ENCODE data around the gene TEC. TPM values are rescaled to one million over a fixed set of nuclear protein-coding genes. Genes with fewer than 3 reads are reported as not detected.

The TEC gene
- total and polyA plus RNA-seq, 9 of the 15 experiments (the other 6 are each of a cell fraction or from before 2014, with no cell fraction given), result 5.3 to 14.7 (median 8.8) TPM

DNA sequence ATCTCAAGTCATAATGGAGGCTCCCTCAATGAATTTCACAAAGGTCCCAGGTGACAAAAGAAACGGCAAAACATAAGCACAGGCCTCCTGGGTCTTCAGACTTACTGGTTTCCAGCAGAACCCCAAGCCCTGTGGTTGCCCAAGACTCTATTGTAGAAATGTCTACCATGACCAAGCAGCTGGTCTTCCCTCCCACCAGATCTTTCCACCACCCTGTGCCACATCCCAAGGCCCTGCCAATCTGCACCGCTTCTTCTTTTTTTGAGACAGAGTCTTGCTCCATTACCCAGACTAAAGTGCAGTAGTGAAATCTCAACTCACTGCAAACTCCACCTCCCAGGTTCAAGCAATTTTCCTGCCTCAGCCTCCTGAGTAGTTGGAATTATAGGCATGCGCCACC lies 112.4 kb downstream of the TEC start:
- ChIA-PET POLR2A (interaction anchor here (0.7 kb wide), 1 partner anchor 68 kb away, joined by 3 read pairs; no protein-coding TSS in a partner anchor), CTCF (ENCODE audit: low intra/inter-chr PET ratio) (no interaction called here)

More for the DNA sequence above, 112.4 kb downstream of the TEC start:
- WGBS (ENCODE audit: insufficient coverage, low coverage, missing lambda C conversion rate), result 73% methylated on average over 3 of the region's 3 CpGs
- H3K9ac ChIP-seq (ENCODE audit: insufficient read depth in 1 of 2, low read depth in 2 of 2, low read length in 2 of 2), result no peak overlapping the region
- H3K27ac ChIP-seq (ENCODE audit: extremely low read depth, low read depth, low read length), result no peak overlapping the region
- no peak for TF ChIP-seq CREB1 (IDR thresholded peaks at IDR 0.05)
- no peak for TF ChIP-seq CREB1 (CRISPR knock-in tag; IDR thresholded peaks at IDR 0.05)
- no peak for TF ChIP-seq SMAD1 (IDR thresholded peaks at IDR 0.05; ENCODE audit: low read depth, low read length, partially characterized antibody)
- no peak for TF ChIP-seq JUND (IDR thresholded peaks at IDR 0.05; ENCODE audit: borderline replicate concordance, low read depth, low read length)
- TF ChIP-seq JUND (tag; IDR thresholded peaks at IDR 0.05; ENCODE audit: borderline replicate concordance, low read depth, low read length), result no peak
- TF ChIP-seq, protein P1, sequence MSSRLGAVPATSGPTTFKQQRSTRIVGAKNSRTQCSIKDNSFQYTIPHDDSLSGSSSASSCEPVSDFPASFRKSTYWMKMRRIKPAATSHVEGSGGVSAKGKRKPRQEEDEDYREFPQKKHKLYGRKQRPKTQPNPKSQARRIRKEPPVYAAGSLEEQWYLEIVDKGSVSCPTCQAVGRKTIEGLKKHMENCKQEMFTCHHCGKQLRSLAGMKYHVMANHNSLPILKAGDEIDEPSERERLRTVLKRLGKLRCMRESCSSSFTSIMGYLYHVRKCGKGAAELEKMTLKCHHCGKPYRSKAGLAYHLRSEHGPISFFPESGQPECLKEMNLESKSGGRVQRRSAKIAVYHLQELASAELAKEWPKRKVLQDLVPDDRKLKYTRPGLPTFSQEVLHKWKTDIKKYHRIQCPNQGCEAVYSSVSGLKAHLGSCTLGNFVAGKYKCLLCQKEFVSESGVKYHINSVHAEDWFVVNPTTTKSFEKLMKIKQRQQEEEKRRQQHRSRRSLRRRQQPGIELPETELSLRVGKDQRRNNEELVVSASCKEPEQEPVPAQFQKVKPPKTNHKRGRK (tag; IDR thresholded peaks at IDR 0.05), result no peak
- TF ChIP-seq ZSCAN29 (IDR thresholded peaks at IDR 0.05), result no peak
- no peak for TF ChIP-seq ETV1 (tag; conservative IDR thresholded peaks at IDR 0.05; ENCODE audit: low read depth)
- TF ChIP-seq, protein P2, sequence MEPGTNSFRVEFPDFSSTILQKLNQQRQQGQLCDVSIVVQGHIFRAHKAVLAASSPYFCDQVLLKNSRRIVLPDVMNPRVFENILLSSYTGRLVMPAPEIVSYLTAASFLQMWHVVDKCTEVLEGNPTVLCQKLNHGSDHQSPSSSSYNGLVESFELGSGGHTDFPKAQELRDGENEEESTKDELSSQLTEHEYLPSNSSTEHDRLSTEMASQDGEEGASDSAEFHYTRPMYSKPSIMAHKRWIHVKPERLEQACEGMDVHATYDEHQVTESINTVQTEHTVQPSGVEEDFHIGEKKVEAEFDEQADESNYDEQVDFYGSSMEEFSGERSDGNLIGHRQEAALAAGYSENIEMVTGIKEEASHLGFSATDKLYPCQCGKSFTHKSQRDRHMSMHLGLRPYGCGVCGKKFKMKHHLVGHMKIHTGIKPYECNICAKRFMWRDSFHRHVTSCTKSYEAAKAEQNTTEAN (CRISPR knock-in tag; IDR thresholded peaks at IDR 0.05), result no peak
- no peak for TF ChIP-seq NFE2 (IDR thresholded peaks at IDR 0.05; ENCODE audit: low read depth)
- ATAC-seq (no peak), DNase-seq (ENCODE audit: extremely low read depth in 1 of 4, low spot score in 3 of 4) (no peak), FAIRE-seq (no peak)
- in situ Hi-C loops (cut with MboI), result no loop called here
- intact Hi-C loops (cut with micrococcal nuclease), result no loop called here
- no peaks in the 10 kb centered on the region for H3K27me3 ChIP-seq (ENCODE audit: control insufficient read depth in 2 of 2, insufficient read depth in 2 of 2, low read length in 2 of 2)
- BruUV-seq (replicated peaks), result no TSS peak
- H4K20me1 ChIP-seq (replicated peaks; ENCODE audit: control insufficient read depth, insufficient read depth, low read length), result no peaks in the 10 kb centered on the region
- H3K9me1 ChIP-seq (ENCODE audit: control insufficient read depth, insufficient read depth, low read length), result no peaks in the 10 kb centered on the region
- H3K79me2 ChIP-seq (ENCODE audit: control insufficient read depth, insufficient read depth, low read length), result no peaks in the 10 kb centered on the region
- no peak overlapping the region for H3K4me3 ChIP-seq
- H3K9me3 ChIP-seq (replicated peaks; ENCODE audit: control insufficient read depth, insufficient read depth, low read depth, low read length), result no peaks in the 10 kb centered on the region
- no peak overlapping the region for H3K4me2 ChIP-seq (ENCODE audit: insufficient read depth, low read length)
- no peak overlapping the region for H2AFZ ChIP-seq (ENCODE audit: low read depth, low read length)
- peaks cover 26% of the 10 kb centered on the region for H3K36me3 ChIP-seq (ENCODE audit: control insufficient read depth, insufficient read depth, low read length)
- no peaks in the 10 kb centered on the region for H3K4me1 ChIP-seq (replicated peaks in 1 of 2; ENCODE audit: control insufficient read depth in 2 of 2, insufficient read depth in 2 of 2, low read length in 2 of 2)

Data from K562 (cell line).